AG09309 (cell line): Measurements from ENCODE around the gene ZSCAN25.
"Not testable (repeated sequence)": the region's sequence is repeated elsewhere in the genome, so short reads cannot be mapped to it uniquely, and the experiment has no call there.

Experiments used
- DNase-seq: peaks from one replicate; pipeline ENCODE4 v3.0.0-alpha.2; 2010; ENCODE audit warnings: low read depth
- H3K4me3 ChIP-seq: 2 replicates; pipeline ENCODE4 v1.5.1; 2011; ENCODE audit warnings: mild to moderate bottlenecking, low read depth, low read length, moderate library complexity; ENCODE audit not compliant: control insufficient read depth
- CTCF ChIP-seq: IDR thresholded peaks from 2 replicates; pipeline ENCODE4 v1.5.1; 2011; ENCODE audit warnings: mild to moderate bottlenecking, low read depth, low read length, inconsistent platforms; ENCODE audit not compliant: insufficient read depth, control insufficient read depth; ENCODE audit errors: missing control alignments

The ZSCAN25 gene

GRCh38 chr7:99631295-99632109, 14.8 kb downstream of the ZSCAN25 start:
- H3K4me3 ChIP-seq, result no peak overlapping the region
- peak; percentile 40 for TF ChIP-seq CTCF
- no peak for DNase-seq

- DNase-seq, H3K4me3 ChIP-seq: not testable (repeated sequence)
These were observed 20.7 kb downstream of the ZSCAN25 start for GRCh38 chr7:99637414-99637813.

- no peak overlapping the region for H3K4me3 ChIP-seq
- no peak for TF ChIP-seq CTCF
These were observed 22.0 kb downstream of the ZSCAN25 start for GRCh38 chr7:99638731-99639130.

GRCh38 chr7:99639267-99639666, 22.5 kb downstream of the ZSCAN25 start:
- no peak for DNase-seq
- H3K4me3 ChIP-seq, result no peak overlapping the region
- no peak for TF ChIP-seq CTCF

More at GRCh38 chr7:99638731-99639130, 22.0 kb downstream of the ZSCAN25 start:
- no peak for DNase-seq

- DNase-seq, result no peak
- H3K4me3 ChIP-seq, result no peak overlapping the region
- no peak for TF ChIP-seq CTCF
These were observed 25.3 kb downstream of the ZSCAN25 start for GRCh38 chr7:99642027-99642426.

GRCh38 chr7:99643464-99643863, 26.7 kb downstream of the ZSCAN25 start:
- no peak for DNase-seq
- no peak overlapping the region for H3K4me3 ChIP-seq
- TF ChIP-seq CTCF, result no peak

- TF ChIP-seq CTCF, result no peak
- H3K4me3 ChIP-seq, result no peak overlapping the region
- peak; percentile 17 for DNase-seq
These were observed 27.7 kb downstream of the ZSCAN25 start for GRCh38 chr7:99644431-99644830.
